ENCODE measurements around the gene VIPR2. TPM values are rescaled to one million over a fixed set of nuclear protein-coding genes. Genes with fewer than 3 reads are reported as not detected.

VIPR2 gene
- polyA plus RNA-seq, 1 donor from 2014 or later: 0.51 TPM

DNA sequence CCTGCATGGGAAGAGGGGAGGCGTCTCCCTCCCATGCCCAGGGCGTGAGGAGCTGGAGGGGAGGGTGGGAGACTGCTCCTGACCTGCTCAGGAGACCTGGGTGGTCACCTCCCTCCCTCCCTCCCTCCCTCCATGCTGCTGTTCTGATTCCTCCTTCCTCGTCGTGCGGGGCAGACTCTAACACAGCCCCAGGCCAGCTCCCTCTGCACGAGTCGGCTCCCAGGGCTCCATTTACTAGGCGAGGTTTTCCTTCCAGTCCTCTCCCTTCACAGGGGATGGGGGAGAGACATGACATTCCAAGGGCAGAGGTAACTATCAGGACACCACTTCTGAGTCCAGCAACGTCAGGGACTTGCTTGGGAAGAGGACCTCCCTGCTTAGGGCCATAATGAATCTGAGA is 23.6 kb downstream of the VIPR2 start:
- Histone ChIP-seq H3K9me3 (ENCODE audit: low read length) (no peaks in the 10 kb centered on the region), H3K27ac (ENCODE audit: low read length) (no peak overlapping the region), H4K20me1 (ENCODE audit: insufficient read depth) (no peaks in the 10 kb centered on the region), H3K9ac (ENCODE audit: low read length) (no peak overlapping the region), H3K27me3 (ENCODE audit: insufficient read depth, low read depth, low read length) (no peaks in the 10 kb centered on the region), H2AFZ (ENCODE audit: low read depth, low read length) (no peak overlapping the region), H3F3A (ENCODE audit: insufficient read depth, low read length, poor library complexity, severe bottlenecking) (no peaks in the 10 kb centered on the region), H3K9me2 (ENCODE audit: insufficient read depth, low read length) (no peaks in the 10 kb centered on the region), H3K4me2 (ENCODE audit: low read length) (no peak overlapping the region), H3K79me2 (replicated peaks; ENCODE audit: insufficient read depth, low read length) (no peaks in the 10 kb centered on the region), H3K36me3 (ENCODE audit: insufficient read depth, low read length) (no peaks in the 10 kb centered on the region), H3K4me3 (ENCODE audit: low read length) (no peak overlapping the region)
- TF ChIP-seq CTCF (IDR thresholded peaks at IDR 0.05; ENCODE audit: poor library complexity, severe bottlenecking) (no peak), EP300 (conservative IDR thresholded peaks at IDR 0.05; ENCODE audit: poor library complexity, severe bottlenecking) (no peak), SMC3 (conservative IDR thresholded peaks at IDR 0.05; ENCODE audit: poor library complexity) (no peak), EZH2 (IDR thresholded peaks at IDR 0.05; ENCODE audit: borderline replicate concordance, insufficient read depth, low read length, poor library complexity, severe bottlenecking) (no peak), TAF1 (IDR thresholded peaks at IDR 0.05; ENCODE audit: low read depth) (no peak), REST (IDR thresholded peaks at IDR 0.05; ENCODE audit: borderline replicate concordance) (no peak), RAD21 (conservative IDR thresholded peaks at IDR 0.05) (no peak), POLR2AphosphoS5 (IDR thresholded peaks at IDR 0.05) (no peak), MXI1 (conservative IDR thresholded peaks at IDR 0.05; ENCODE audit: poor library complexity, severe bottlenecking) (no peak)

- TF ChIP-seq RAD21 (conservative IDR thresholded peaks at IDR 0.05) (no peak), CTCF (IDR thresholded peaks at IDR 0.05; ENCODE audit: poor library complexity, severe bottlenecking) (no peak), SMC3 (conservative IDR thresholded peaks at IDR 0.05; ENCODE audit: poor library complexity) (no peak), MXI1 (conservative IDR thresholded peaks at IDR 0.05; ENCODE audit: poor library complexity, severe bottlenecking) (no peak), POLR2AphosphoS5 (IDR thresholded peaks at IDR 0.05) (no peak), TAF1 (IDR thresholded peaks at IDR 0.05; ENCODE audit: low read depth) (no peak), EP300 (conservative IDR thresholded peaks at IDR 0.05; ENCODE audit: poor library complexity, severe bottlenecking) (no peak), EZH2 (IDR thresholded peaks at IDR 0.05; ENCODE audit: borderline replicate concordance, insufficient read depth, low read length, poor library complexity, severe bottlenecking) (no peak), REST (IDR thresholded peaks at IDR 0.05; ENCODE audit: borderline replicate concordance) (no peak)
- Histone ChIP-seq H3K27me3 (ENCODE audit: insufficient read depth, low read depth, low read length) (no peaks in the 10 kb centered on the region), H4K20me1 (ENCODE audit: insufficient read depth) (no peaks in the 10 kb centered on the region)
Measured at GRCh38 chr7:159120540-159120919, 24.1 kb downstream of the VIPR2 start.

More at GRCh38 chr7:159120540-159120919, 24.1 kb downstream of the VIPR2 start:
- H2AFZ ChIP-seq (ENCODE audit: low read depth, low read length): no peak overlapping the region
- H3K79me2 ChIP-seq (replicated peaks; ENCODE audit: insufficient read depth, low read length): no peaks in the 10 kb centered on the region
- H3K4me2 ChIP-seq (ENCODE audit: low read length): no peak overlapping the region
- H3K9ac ChIP-seq (ENCODE audit: low read length): no peak overlapping the region
- H3K9me2 ChIP-seq (ENCODE audit: insufficient read depth, low read length): no peaks in the 10 kb centered on the region
- H3K9me3 ChIP-seq (ENCODE audit: low read length): no peaks in the 10 kb centered on the region
- H3K4me3 ChIP-seq (ENCODE audit: low read length): no peak overlapping the region
- no peak overlapping the region for H3K27ac ChIP-seq (ENCODE audit: low read length)
- no peaks in the 10 kb centered on the region for H3K36me3 ChIP-seq (ENCODE audit: insufficient read depth, low read length)
- no peaks in the 10 kb centered on the region for H3F3A ChIP-seq (ENCODE audit: insufficient read depth, low read length, poor library complexity, severe bottlenecking)

All from neural cell (in vitro differentiated cells).